Measurements from ENCODE around the gene SCEL. TPM values are rescaled to one million over a fixed set of nuclear protein-coding genes. Genes with fewer than 3 reads are reported as not detected.

Gene SCEL
- total and polyA plus RNA-seq, 7 donors, result 0.04 TPM; not detected in 5

DNA sequence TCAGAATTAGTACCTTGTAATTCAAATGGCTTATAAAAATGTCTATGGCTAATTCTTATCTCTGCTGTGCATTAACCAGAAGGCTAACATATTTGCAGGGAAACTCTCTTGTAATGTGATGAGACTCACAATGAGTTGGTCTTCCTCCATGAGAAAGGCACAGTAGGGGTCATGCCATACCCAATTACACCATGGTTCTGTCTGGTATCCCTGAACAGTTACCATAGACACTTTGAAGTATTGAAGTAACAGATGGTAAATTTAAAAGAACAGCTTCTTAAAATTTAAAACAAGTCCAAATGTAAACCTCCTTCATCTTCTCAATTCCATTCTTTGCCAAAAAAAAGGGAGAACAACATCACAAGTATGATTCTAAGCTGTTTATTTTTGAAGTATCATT is 139.3 kb downstream of the SCEL start:
- intact Hi-C loops (cut with DNase I), result no loop called here
- Histone ChIP-seq H3K4me1 (no peaks in the 10 kb centered on the region), H3K36me3 (ENCODE audit: insufficient read depth in 1 of 2, low read depth in 1 of 2) (no peaks in the 10 kb centered on the region), H3K27ac (no peak overlapping the region), H3K27me3 (ENCODE audit: insufficient read depth in 3 of 3, low read length in 2 of 3) (no peaks in the 10 kb centered on the region), H3K9me3 (no peaks in the 10 kb centered on the region), H3K4me3 (no peak overlapping the region)
- no peak for ATAC-seq
- no peak for TF ChIP-seq CTCF (IDR thresholded peaks at IDR 0.05)
- DNase-seq, result no peak

- H3K36me3 ChIP-seq (ENCODE audit: insufficient read depth in 1 of 2, low read depth in 1 of 2), result no peaks in the 10 kb centered on the region
- H3K27me3 ChIP-seq (ENCODE audit: insufficient read depth in 3 of 3, low read length in 2 of 3), result no peaks in the 10 kb centered on the region
- H3K9me3 ChIP-seq, result no peaks in the 10 kb centered on the region
- ATAC-seq (no peak), DNase-seq (no peak)
- no peak overlapping the region for H3K4me3 ChIP-seq
- no peaks in the 10 kb centered on the region for H3K4me1 ChIP-seq
- TF ChIP-seq CTCF (IDR thresholded peaks at IDR 0.05), result no peak
- intact Hi-C loops (cut with DNase I), result no loop called here
- WGBS, 3 donors, result 20 to 38% (median 25%) methylated on average over 5 of the region's 5 CpGs
- no peak overlapping the region for H3K27ac ChIP-seq
Measured at GRCh38 chr13:77678691-77679235, 143.3 kb downstream of the SCEL start.

- DNase-seq (no peak), ATAC-seq (no peak)
- Histone ChIP-seq H3K27me3 (ENCODE audit: insufficient read depth in 3 of 3, low read length in 2 of 3) (no peaks in the 10 kb centered on the region), H3K9me3 (peaks cover 7% of the 10 kb centered on the region), H3K36me3 (ENCODE audit: insufficient read depth in 1 of 2, low read depth in 1 of 2) (no peaks in the 10 kb centered on the region), H3K4me3 (no peak overlapping the region), H3K4me1 (no peaks in the 10 kb centered on the region), H3K27ac (no peak overlapping the region)
- 71 to 73% (median 72%) methylated on average over 2 of the region's 2 CpGs for WGBS, 3 donors
- intact Hi-C loops (cut with DNase I), result no loop called here
- no peak for TF ChIP-seq CTCF (IDR thresholded peaks at IDR 0.05)
Measured at GRCh38 chr13:77687799-77688198, 152.3 kb downstream of the SCEL start.

- Histone ChIP-seq H3K27ac (no peak overlapping the region), H3K4me3 (no peak overlapping the region), H3K4me1 (no peaks in the 10 kb centered on the region), H3K27me3 (ENCODE audit: insufficient read depth in 3 of 3, low read length in 2 of 3) (no peaks in the 10 kb centered on the region), H3K36me3 (ENCODE audit: insufficient read depth in 1 of 2, low read depth in 1 of 2) (no peaks in the 10 kb centered on the region), H3K9me3 (peaks cover 2% of the 10 kb centered on the region)
- DNase-seq (no peak), ATAC-seq (no peak)
- intact Hi-C loops (cut with DNase I), result loop anchor here in 1 of 2 donors (10.0 kb wide), 1 partner anchor 367 kb away; the partner anchor contains the start of gene MYCBP2
- TF ChIP-seq CTCF (IDR thresholded peaks at IDR 0.05), result no peak
- WGBS, 3 donors, result 32 to 55% (median 42%) methylated on average over 1 of the region's 1 CpG
Measured at GRCh38 chr13:77691871-77692270, 156.4 kb downstream of the SCEL start.
